GM12801 (cell line): ENCODE results near the gene ATF6.

Experiments
- TF ChIP-seq, protein P1 (sequence below): IDR thresholded peaks from one replicate; pipeline ENCODE4 v1.5.1; 2011; ENCODE audit warnings: control low read depth; ENCODE audit not compliant: insufficient read length; ENCODE audit errors: extremely low read depth

The ATF6 gene

GRCh38 chr1:161777261-161777660 lies 11.1 kb downstream of the ATF6 start:
- TF ChIP-seq, protein P1, sequence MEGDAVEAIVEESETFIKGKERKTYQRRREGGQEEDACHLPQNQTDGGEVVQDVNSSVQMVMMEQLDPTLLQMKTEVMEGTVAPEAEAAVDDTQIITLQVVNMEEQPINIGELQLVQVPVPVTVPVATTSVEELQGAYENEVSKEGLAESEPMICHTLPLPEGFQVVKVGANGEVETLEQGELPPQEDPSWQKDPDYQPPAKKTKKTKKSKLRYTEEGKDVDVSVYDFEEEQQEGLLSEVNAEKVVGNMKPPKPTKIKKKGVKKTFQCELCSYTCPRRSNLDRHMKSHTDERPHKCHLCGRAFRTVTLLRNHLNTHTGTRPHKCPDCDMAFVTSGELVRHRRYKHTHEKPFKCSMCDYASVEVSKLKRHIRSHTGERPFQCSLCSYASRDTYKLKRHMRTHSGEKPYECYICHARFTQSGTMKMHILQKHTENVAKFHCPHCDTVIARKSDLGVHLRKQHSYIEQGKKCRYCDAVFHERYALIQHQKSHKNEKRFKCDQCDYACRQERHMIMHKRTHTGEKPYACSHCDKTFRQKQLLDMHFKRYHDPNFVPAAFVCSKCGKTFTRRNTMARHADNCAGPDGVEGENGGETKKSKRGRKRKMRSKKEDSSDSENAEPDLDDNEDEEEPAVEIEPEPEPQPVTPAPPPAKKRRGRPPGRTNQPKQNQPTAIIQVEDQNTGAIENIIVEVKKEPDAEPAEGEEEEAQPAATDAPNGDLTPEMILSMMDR = no peak

- TF ChIP-seq, protein P1 = no peak
Observed at GRCh38 chr1:161778522-161778921, 12.4 kb downstream of the ATF6 start.

DNA sequence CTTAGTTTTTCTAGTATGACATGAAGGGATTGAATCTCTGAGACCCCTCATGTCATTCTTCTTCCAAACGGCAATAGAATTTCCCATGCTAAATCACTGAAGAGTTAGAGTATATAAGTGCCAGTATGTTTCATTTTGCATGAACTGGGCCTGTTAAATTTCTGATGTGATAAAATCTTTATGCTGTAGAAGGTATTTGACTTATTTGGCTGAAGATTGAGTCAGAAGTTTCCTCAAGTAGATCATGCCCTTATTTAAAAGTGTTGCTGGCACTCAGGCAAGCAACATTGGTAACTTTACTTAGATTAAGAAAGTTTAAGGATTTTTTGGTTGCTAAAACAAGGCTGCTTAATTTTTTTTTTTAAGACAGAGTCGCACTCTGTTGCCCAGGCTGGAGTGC lies 13.3 kb downstream of the ATF6 start:
- TF ChIP-seq, protein P1 = no peak

GRCh38 chr1:161781995-161782394 lies 15.9 kb downstream of the ATF6 start:
- TF ChIP-seq, protein P1 = no peak

- TF ChIP-seq, protein P1 = no peak
Observed at GRCh38 chr1:161782886-161783285, 16.8 kb downstream of the ATF6 start.

GRCh38 chr1:161784968-161785367 lies 18.8 kb downstream of the ATF6 start:
- TF ChIP-seq, protein P1 = no peak

DNA sequence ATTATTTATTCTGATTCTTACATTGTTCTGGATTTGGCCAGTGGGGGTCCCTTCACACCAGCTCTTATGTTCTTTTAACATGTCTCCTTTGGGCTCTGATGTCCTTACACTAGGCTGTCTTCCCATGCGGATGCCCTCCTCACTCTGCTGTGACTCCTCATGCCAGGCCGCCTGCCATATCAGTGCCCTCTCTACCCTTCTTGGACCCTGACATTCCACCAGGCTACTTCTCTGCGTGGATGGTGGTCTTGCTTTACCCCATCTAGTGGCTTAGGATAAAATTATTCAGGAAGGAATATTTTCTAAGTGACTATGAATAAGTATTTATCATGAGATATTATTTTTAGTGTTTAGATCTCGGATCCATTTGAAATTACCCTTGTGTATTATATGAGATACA lies 21.2 kb downstream of the ATF6 start:
- TF ChIP-seq, protein P1 = no peak

GRCh38 chr1:161790587-161791317 lies 24.6 kb downstream of the ATF6 start:
- TF ChIP-seq, protein P1 = no peak
